HG02884 (cell line): ENCODE data around the gene STK11.
"Not testable (repeated sequence)": the region's sequence is repeated elsewhere in the genome, so short reads cannot be mapped to it uniquely, and the experiment has no call there.

ENCODE experiments used
- ATAC-seq: cut with Tn5 transposase; IDR thresholded peaks from one replicate; pipeline ENCODE4 v1.9.1; 2021; ENCODE audit warnings: mild to moderate bottlenecking, moderate library complexity; ENCODE audit not compliant: unreplicated experiment

STK11 gene

GRCh38 chr19:1208830-1209229 is 3.3 kb downstream of the STK11 start:
- ATAC-seq = not testable (repeated sequence)

GRCh38 chr19:1210227-1210538 is 4.6 kb downstream of the STK11 start:
- ATAC-seq = no peak

- no peak for ATAC-seq
Observed at GRCh38 chr19:1211494-1212234, 6.1 kb downstream of the STK11 start.

GRCh38 chr19:1213391-1214286 is 8.1 kb downstream of the STK11 start:
- ATAC-seq = no peak

- no peak for ATAC-seq
Observed at GRCh38 chr19:1214299-1214861, 8.8 kb downstream of the STK11 start.

GRCh38 chr19:1214862-1215731 is 9.5 kb downstream of the STK11 start:
- no peak for ATAC-seq

- no peak for ATAC-seq
Observed at GRCh38 chr19:1216756-1217155, 11.2 kb downstream of the STK11 start.

- no peak for ATAC-seq
Observed at GRCh38 chr19:1217366-1217765, 11.8 kb downstream of the STK11 start.

- ATAC-seq = no peak
Observed at GRCh38 chr19:1218751-1219567, 13.4 kb downstream of the STK11 start.

- no peak for ATAC-seq
Observed at GRCh38 chr19:1219786-1220476, 14.4 kb downstream of the STK11 start.

GRCh38 chr19:1220477-1220930 is 14.9 kb downstream of the STK11 start:
- ATAC-seq = no peak

- ATAC-seq = no peak
Observed at GRCh38 chr19:1220976-1221903, 15.7 kb downstream of the STK11 start.

GRCh38 chr19:1221904-1222255 is 16.3 kb downstream of the STK11 start:
- no peak for ATAC-seq

GRCh38 chr19:1222394-1222793 is 16.8 kb downstream of the STK11 start:
- ATAC-seq = no peak

GRCh38 chr19:1223018-1223855 is 17.7 kb downstream of the STK11 start:
- no peak for ATAC-seq

- no peak for ATAC-seq
Observed at GRCh38 chr19:1224047-1224825, 18.7 kb downstream of the STK11 start.

- no peak for ATAC-seq
Observed at GRCh38 chr19:1224847-1225246, 19.3 kb downstream of the STK11 start.
